ENCODE measurements around the gene TUBA3D. TPM values are rescaled to one million over a fixed set of nuclear protein-coding genes. Genes with fewer than 3 reads are reported as not detected.
"Not testable (repeated sequence)": the region's sequence is repeated elsewhere in the genome, so short reads cannot be mapped to it uniquely, and the experiment has no call there.

TUBA3D gene
- total RNA-seq, 1 donor from 2014 or later, result not detected

- not testable (repeated sequence) for DNase-seq (ENCODE audit: low spot score)
Measured at GRCh38 chr2:131483981-131484820, 8.3 kb downstream of the TUBA3D start.

- DNase-seq (ENCODE audit: low spot score), result not testable (repeated sequence)
Measured at GRCh38 chr2:131484906-131485460, 9.1 kb downstream of the TUBA3D start.

GRCh38 chr2:131486201-131486902 is 10.4 kb downstream of the TUBA3D start:
- DNase-seq (ENCODE audit: low spot score), result not testable (repeated sequence)

- DNase-seq (ENCODE audit: low spot score), result no peak
Measured at GRCh38 chr2:131488306-131489205, 12.6 kb downstream of the TUBA3D start.

GRCh38 chr2:131490616-131491468 is 14.9 kb downstream of the TUBA3D start:
- not testable (repeated sequence) for DNase-seq (ENCODE audit: low spot score)

GRCh38 chr2:131491469-131491836 is 15.5 kb downstream of the TUBA3D start:
- not testable (repeated sequence) for DNase-seq (ENCODE audit: low spot score)

- not testable (repeated sequence) for DNase-seq (ENCODE audit: low spot score)
Measured at GRCh38 chr2:131492015-131492417, 16.1 kb downstream of the TUBA3D start, which contains the start of gene MZT2A. TSS of gene MZT2A (minus strand) at chr2:131492397. CDS start at chr2:131492376, 21 bp downstream.

GRCh38 chr2:131492418-131493198 is 16.7 kb downstream of the TUBA3D start:
- DNase-seq (ENCODE audit: low spot score), result peak; percentile 94

- no peak for DNase-seq (ENCODE audit: low spot score)
Measured at GRCh38 chr2:131493199-131493968, 17.5 kb downstream of the TUBA3D start.

- DNase-seq (ENCODE audit: low spot score), result not testable (repeated sequence)
Measured at GRCh38 chr2:131495506-131495905, 19.6 kb downstream of the TUBA3D start.

- DNase-seq (ENCODE audit: low spot score), result not testable (repeated sequence)
Measured at GRCh38 chr2:131498321-131498973, 22.5 kb downstream of the TUBA3D start.

- DNase-seq (ENCODE audit: low spot score), result not testable (repeated sequence)
Measured at GRCh38 chr2:131503587-131503986, 27.7 kb downstream of the TUBA3D start.

- not testable (repeated sequence) for DNase-seq (ENCODE audit: low spot score)
Measured at GRCh38 chr2:131504082-131504750, 28.3 kb downstream of the TUBA3D start.

- no peak for DNase-seq (ENCODE audit: low spot score)
Measured at GRCh38 chr2:131509615-131510014, 33.7 kb downstream of the TUBA3D start.

GRCh38 chr2:131511291-131511968 is 35.5 kb downstream of the TUBA3D start:
- not testable (repeated sequence) for DNase-seq (ENCODE audit: low spot score)

- not testable (repeated sequence) for DNase-seq (ENCODE audit: low spot score)
Measured at GRCh38 chr2:131511969-131512870, 36.3 kb downstream of the TUBA3D start.
